Upper lobe of left lung (tissue), 4 donors: ENCODE results near the gene SBF1.

ENCODE experiments used
- CTCF ChIP-seq, 6 experiments: fragments of 450-650 bp in 4 of 6; fragments of 200-600 bp in 2 of 6; sonication (generic) in 2 of 6; IDR thresholded peaks; one replicate each; pipeline ENCODE4 v1.5.1; 2016 to 2019; ENCODE audit warnings: antibody characterized with exemption in 6 of 6
- POLR2A ChIP-seq, 4 donors: fragments of 450-650 bp; IDR thresholded peaks; one replicate each; pipeline ENCODE4 v1.5.1; 2016 to 2017; ENCODE audit warnings: antibody characterized with exemption in 4 of 4, mild to moderate bottlenecking in 2 of 4

- TF ChIP-seq POLR2A (IDR thresholded peaks at IDR 0.05) = no peak
- TF ChIP-seq CTCF (IDR thresholded peaks at IDR 0.05) = no peak
These were observed 39.4 kb downstream of the SBF1 start for GRCh38 chr22:50435291-50436014.
